ENCODE results near the gene DUXB.

DNA sequence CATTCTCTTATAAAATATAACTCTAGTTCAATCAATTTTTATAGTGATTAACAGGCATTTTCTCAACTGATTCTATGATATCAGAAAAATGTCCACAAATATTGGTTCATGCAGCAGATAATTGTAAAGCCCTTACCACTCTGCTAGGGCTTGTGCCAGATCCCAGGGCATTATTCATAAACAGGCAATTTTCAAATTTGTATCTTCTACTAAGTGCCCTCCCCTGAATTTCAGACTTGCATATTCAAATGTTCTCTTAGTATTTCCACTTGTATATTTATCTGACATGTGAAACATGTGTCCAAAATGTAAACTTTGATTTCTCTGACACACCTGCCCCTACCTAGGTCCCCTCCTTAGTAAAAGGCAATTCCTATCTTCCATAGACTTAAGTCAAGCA, 33.8 kb downstream of the DUXB start:
- TF ChIP-seq, protein P1, sequence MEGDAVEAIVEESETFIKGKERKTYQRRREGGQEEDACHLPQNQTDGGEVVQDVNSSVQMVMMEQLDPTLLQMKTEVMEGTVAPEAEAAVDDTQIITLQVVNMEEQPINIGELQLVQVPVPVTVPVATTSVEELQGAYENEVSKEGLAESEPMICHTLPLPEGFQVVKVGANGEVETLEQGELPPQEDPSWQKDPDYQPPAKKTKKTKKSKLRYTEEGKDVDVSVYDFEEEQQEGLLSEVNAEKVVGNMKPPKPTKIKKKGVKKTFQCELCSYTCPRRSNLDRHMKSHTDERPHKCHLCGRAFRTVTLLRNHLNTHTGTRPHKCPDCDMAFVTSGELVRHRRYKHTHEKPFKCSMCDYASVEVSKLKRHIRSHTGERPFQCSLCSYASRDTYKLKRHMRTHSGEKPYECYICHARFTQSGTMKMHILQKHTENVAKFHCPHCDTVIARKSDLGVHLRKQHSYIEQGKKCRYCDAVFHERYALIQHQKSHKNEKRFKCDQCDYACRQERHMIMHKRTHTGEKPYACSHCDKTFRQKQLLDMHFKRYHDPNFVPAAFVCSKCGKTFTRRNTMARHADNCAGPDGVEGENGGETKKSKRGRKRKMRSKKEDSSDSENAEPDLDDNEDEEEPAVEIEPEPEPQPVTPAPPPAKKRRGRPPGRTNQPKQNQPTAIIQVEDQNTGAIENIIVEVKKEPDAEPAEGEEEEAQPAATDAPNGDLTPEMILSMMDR (IDR thresholded peaks at IDR 0.05) = no peak
- no peak for TF ChIP-seq POLR2A (IDR thresholded peaks at IDR 0.05)

All from uterus (tissue), 2 donors.